T-helper 2 cell treated with Interferon-gamma antibody and Interleukin-4, amounts not matched to agents 100 ng/mL and 5 ng/mL, for 36 hours (primary cell): ENCODE data around the gene GON7. TPM values are rescaled to one million over a fixed set of nuclear protein-coding genes. Genes with fewer than 3 reads are reported as not detected.
"Not testable (repeated sequence)": the region's sequence is repeated elsewhere in the genome, so short reads cannot be mapped to it uniquely, and the experiment has no call there.

Experiments used
- intact Hi-C: fragments of 100-400 bp; cut with micrococcal nuclease; formaldehyde crosslinking; loops from one replicate; pipeline ENCODE4 v1.15.1; 2023
- total RNA-seq: library from RNA; stranded (reverse); gene quantifications from 2 replicates; pipeline ENCODE4 v1.2.3, GENCODE V29; 2022

GON7 gene
- total RNA-seq, 1 donor from 2014 or later = 16.2 TPM

DNA sequence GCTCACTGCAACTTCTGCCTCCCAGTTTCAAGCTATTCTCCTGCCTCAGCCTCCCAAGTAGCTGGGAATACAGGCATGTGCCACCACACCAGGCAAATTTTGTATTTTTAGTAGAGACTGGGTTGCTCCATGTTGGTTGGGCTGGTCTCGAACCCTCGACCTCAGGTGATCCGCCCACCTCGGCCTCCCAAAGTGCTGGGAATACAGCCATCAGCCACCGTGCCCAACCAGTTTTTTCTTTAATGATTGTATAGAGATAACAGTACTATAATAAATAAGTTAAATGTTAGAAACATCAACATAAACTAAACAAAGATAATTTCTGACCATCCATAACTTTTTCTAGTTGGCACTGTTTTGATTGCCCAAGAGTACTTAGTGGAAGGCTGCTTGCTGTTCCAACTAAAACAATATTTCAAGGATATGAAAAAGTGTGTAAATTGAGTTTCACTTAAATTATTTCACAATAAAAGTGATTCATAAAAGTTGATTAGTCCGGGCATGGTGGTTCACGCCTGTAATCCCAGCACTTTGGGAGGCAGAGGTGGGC, 5.6 kb downstream of the GON7 start:
- intact Hi-C loops = no loop called here

DNA sequence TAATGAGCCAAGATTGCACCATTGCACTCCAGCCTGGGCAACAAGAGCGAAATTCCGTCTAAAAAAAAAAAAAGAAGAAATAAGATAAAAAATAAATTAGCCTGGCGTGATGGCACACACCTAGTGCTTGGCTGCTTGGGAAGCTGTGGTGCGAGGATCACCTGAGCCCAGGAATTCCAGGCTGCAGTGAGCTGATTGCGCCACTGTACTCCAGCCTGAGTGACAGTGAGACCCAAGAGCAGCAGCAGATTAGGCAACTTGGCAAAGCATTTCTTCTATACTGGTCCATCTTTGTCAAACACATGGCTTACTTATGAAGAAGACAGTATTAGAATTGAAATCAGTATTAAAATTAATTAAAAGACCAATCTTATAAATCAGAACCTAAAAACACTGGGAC, 6.3 kb downstream of the GON7 start:
- intact Hi-C loops = no loop called here

DNA sequence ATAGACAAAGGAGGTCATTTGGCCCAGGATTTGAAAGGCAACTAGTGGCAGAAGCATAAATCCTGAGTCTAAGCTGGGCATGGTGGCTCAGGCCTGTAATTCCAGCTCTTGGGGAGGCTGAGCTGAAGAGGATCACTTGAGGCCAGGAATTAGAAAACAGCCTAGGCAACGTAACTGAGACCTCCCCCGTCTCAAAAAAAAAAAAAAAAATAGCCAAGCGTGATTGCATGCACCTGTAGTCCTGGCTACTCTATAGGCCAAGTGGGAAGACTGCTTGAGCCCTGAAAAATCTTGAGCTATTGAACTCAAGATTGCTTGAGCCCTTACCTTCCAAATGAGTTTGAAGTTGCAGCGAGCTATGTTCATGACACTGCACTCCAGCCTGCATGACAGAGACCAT, 7.8 kb downstream of the GON7 start:
- intact Hi-C loops = no loop called here

DNA sequence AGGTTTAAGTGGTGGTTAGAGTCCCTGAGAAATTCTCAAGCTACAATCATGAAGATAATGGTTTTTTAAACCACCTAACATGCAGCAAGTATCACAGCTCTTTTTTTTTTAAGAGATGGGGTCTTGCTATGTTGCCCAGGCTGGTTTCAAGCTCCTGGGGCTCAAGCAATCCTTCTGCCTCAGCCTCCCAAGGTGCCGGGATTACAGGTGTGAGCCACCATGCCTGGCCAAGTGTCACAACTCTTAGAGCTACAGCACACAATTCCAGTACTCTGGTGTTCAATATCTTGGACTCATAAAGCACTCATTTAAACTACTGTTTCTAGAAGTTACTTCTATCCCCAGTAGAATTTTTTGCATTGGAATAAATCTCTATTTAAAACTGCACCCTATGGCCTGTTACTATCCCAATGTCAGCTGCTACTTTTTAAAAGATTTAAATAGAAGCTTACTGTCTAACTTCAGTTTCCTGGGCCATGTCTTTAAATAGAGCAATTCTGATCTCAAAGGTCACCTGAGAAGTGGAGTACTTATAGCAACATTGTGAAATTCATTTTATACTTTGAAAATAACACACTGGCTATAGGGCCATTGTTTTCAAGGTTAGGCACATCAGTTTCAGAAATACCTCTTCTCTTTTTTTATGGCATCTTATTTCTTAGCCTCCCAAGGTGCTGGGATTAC, 11.4 kb downstream of the GON7 start:
- intact Hi-C loops = no loop called here

DNA sequence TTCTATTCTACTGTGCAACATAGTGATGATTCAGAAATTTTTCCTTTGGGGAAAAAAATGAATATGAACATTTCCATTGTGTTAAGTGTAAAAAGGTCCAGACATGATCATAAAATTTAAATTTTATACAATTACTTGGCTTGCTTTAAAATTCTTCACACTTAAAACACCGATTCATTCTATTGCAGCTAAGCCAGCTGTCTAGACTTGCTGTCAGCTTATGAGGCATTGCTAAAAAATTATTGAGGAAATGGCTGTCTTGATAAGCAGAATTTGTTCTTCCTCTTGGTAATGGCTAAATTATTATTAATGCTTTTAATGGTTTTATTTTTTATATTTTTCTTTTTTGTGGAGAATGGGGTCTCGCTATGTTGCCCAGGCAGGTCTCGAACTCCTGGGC, 19.9 kb downstream of the GON7 start:
- intact Hi-C loops = no loop called here

DNA sequence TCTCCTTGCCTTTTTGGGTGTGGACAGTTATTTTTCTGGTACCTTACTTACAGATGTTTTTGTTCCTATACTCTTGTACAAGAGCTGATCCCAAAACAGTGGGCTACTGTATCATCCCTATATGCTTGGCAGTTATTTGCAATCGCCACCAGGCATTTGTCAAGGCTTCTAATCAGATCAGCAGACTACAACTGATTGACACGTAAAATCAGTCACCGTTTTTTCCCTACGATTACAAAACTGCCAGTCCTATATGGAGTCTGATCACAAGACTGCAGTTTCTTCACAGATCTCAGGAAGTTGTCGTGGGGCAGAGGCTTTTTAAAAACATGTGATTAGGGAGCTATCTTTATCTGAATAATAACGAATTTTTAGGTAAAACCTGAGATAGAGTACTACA, 20.4 kb downstream of the GON7 start:
- intact Hi-C loops = no loop called here

DNA sequence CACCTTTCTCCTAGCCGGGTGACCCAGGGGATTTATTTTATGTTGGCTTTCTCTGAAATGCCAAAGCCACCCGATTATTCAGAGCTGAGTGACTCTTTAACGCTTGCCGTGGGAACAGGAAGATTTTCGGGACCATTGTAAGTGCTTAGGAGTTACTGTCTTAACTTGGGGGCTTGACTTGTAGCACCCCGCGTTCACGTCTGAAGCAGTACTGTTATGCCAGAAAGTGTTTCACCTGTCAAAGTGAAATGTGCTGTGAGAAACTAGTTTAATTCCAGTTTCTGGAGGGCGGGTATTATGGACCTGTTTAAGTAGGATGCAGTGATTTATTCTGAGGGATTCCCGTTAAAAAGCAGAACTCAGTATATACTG, 21.5 kb downstream of the GON7 start:
- intact Hi-C loops = loop anchor here (1.0 to 2.0 kb wide), 2 partner anchors 70 to 391 kb away; partner anchors contain the start of genes GOLGA5 and ITPK1

DNA sequence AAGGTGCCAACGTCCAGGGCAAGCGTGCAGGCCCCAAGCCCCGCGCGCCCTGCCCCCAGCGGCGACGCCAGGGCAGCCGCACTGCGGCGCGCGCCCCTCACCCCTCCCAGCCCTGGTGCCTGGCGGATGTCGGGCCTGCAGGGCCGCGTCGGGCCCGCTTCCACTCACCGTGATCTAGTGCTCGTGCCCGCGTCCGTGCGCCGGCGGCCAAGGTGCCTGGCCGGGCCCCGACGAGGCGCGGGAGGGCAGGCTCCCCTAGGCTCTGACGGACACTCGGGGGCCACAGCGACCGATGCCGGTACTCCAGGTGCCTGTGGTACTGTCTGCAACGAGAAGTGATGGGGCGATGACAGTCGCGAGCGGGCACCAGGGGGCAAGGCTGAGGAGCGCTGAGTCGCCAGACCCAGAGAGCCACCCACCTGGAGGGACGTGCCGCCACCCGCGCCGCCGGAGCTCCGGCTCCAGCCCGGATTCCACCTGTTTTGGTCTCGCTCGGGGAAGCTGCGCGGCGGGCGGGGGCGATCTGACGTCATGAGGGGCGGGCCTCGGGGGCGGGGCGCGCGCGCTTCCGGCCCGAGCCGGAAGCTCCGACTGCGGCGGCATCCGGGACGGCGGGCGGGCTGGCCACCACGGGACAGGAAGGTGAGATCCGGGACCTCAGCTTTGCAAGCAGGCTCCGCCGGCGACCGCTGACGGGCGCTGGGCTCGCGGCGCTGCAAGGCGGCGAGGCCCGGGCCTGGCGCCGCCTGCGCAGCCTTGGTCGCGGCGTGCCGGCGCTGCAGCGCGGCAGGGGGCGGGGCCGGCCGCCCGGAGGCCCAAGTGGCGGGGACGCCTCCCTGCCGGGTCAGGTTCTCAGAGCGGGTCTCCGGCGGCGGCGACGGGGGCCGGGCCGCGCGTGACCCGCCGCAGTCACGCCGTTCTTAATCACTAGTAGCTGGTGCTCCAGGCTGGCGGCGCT, 22.2 kb downstream of the GON7 start, which contains the start of the genes LYSET and MOAP1:
TSS of gene LYSET (plus strand) at position 927 of the 958 bp plus-strand sequence. CDS start 89 bp downstream, outside the sequence.
TSS of gene MOAP1 (minus strand) at position 507 of the 958 bp plus-strand sequence. CDS start 655 bp downstream, outside the sequence.
- intact Hi-C loops = loop anchor here (1.0 to 2.0 kb wide), 4 partner anchors 23 to 390 kb away; partner anchors contain the start of genes BTBD7, GOLGA5, GON7 and ITPK1

DNA sequence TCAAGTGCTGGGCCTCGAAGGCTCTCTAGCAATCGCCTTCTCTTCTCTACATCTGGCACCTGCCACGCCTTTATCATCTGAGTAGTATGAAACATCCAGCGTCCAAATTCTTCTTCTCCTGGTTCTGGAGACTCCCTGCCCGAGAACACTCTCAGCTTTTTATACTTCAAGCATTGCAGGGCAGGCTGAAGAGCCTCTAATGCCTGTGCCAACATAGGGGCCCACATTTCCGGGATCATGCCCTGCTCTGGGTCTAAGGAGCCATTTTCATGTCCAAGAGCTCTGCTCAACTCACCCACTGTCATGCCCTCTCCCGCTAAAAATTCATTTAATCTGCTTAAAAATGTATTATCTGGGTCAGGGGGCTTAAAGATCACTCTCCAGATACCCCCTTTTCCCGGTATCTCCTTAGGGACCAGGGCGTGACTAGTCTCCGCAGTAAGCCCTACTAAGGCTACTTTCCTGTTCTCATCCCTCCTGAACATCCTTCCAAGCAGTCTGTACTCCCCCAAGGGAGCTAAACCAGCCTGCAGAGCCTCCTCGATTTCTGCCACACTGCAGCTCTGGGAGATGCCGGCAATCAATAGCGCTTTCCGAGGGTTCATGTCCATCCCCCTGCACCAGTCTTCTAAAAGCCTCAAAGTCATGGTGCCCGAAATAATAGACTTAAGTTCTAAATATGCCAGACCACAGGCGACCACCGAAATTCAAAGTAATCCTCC, 23.1 kb downstream of the GON7 start:
- intact Hi-C loops = loop anchor here (1.0 to 2.0 kb wide), 3 partner anchors 24 to 389 kb away; partner anchors contain the start of genes BTBD7, GOLGA5, GON7 and UBR7

DNA sequence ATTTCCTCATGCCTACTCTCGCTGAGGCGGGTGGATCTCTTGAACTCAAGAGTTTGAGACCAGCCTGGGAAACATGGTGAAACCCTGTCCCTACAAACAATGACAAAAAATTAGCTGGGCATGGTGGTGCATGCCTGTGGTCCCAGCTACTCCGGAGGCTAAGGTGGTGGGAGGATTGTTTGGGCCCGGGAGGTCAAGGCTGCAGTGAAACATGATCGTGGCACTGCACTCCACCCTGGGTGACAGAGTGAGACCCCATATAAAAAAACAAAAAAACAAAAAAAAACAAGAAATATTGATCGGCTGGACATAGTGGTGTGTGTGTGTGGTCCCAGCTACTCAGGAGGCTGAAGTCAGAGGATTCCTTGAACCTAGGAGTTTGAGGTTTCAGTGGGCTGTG, 31.4 kb downstream of the GON7 start:
- intact Hi-C loops = no loop called here

DNA sequence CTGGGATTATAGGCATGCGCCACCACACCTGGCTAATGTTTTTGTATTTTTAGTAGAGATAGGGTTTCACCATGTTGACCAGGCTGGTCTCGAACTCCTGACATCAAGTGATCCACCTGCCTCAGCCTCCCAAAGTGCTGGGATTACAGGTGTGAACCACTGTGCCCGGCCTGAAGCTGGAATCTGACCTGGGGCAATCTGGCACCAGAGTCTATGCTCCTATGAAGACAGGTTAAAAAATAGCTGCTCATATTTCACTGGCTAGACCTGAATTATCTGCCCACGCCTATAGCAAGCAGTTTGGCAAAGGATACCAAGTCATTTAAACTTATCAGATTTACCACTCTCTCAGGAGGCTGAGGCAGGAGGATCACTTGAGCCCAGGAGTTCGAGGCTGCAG, 32.1 kb downstream of the GON7 start:
- intact Hi-C loops = not testable (repeated sequence)

DNA sequence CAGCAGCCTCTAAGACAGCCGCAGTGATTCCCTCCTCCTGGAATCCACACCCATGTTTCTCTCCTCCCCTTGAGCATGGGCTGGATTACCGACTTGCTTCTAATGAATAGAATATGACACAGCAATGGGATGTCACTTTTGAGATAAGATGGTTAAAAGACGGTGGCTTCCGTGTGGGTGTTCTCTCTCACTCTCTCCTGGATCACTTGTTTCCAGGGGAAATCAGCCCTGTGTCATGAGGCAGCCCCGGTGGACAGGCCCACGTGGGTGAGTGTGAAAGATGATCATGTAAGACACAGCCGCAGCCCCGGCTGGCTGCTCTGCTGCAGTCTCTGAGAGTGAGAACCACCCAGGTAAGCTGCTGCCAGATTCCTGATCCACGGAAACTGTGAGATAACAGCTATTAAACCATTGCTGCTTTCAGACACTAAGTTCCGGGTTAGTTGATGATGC, 32.9 kb downstream of the GON7 start:
- intact Hi-C loops = no loop called here

DNA sequence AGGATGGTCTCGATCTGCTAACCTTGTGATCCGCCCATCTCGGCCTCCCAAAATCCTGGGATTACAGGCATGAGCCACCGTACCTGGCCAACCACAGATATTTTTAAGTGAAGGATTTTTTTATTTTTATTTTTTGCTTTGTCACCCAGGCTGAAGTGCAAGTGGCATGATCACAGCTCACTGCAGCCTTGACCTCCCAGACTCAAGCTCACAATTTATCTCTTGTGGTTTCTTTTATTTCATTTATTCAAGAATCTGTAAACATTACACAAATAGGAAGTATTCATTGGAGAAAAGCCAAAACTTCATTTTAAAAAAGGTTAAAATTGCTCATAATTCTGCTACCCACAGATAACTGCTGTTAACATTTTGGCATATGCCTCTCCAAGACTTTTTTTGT, 35.5 kb downstream of the GON7 start:
- intact Hi-C loops = no loop called here

DNA sequence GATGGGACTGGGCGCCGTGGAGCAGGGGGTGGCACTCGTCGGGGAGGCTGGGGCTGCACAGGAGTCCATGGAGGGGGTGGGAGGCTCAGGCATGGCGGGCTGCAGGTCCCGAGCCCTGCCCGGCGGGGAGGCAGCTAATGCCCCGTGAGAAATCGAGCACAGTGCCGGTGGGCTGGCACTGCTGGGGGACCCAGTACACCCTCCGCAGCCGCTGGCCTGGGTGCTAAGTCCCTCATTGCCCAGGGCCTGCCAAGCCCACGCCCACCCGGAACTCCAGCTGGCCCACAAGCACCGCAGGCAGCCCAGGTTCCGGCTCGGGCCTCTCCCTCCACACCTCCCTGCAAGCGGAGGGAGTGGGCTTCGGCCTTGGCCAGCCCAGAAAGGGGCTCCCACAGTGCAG, 36.7 kb downstream of the GON7 start:
- intact Hi-C loops = not testable (repeated sequence)

DNA sequence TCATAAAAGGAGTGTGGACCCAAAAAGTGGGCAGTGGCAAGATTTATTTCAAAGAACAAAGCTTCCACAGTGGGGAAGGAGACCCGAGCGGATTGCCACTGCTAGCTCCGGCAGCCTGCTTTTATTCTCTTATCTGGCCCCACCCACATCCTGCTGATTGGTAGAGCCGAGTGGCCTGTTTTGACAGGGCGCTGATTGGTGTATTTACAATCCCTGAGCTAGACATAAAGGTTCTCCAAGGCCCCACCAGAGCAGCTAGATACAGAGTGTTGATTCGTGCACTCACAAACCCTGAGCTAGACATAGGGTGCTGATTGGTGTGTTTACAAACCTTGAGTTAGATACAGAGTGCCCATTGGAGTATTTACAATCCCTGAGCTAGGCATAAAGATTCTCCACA, 37.2 kb downstream of the GON7 start:
- intact Hi-C loops = not testable (repeated sequence)

DNA sequence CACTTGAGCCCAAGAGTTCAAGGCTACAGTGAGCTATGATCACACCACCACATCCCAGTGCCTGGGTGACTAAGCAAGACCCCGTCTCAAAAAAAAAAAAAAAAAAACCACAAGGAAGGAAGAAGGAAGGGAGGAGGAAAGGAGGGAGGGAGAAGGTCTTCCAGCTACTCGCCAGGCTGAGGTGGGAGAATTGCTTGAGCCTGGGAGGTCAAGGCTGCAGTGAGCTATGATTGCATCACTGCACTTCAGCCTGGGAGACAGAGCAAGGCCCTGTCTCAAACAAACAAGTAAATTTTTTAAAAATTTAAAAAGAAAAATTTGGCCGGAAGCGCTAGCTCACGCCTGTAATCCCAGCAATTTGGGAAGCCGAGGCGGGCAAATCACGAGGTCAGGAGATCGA, 38.3 kb downstream of the GON7 start:
- intact Hi-C loops = not testable (repeated sequence)

DNA sequence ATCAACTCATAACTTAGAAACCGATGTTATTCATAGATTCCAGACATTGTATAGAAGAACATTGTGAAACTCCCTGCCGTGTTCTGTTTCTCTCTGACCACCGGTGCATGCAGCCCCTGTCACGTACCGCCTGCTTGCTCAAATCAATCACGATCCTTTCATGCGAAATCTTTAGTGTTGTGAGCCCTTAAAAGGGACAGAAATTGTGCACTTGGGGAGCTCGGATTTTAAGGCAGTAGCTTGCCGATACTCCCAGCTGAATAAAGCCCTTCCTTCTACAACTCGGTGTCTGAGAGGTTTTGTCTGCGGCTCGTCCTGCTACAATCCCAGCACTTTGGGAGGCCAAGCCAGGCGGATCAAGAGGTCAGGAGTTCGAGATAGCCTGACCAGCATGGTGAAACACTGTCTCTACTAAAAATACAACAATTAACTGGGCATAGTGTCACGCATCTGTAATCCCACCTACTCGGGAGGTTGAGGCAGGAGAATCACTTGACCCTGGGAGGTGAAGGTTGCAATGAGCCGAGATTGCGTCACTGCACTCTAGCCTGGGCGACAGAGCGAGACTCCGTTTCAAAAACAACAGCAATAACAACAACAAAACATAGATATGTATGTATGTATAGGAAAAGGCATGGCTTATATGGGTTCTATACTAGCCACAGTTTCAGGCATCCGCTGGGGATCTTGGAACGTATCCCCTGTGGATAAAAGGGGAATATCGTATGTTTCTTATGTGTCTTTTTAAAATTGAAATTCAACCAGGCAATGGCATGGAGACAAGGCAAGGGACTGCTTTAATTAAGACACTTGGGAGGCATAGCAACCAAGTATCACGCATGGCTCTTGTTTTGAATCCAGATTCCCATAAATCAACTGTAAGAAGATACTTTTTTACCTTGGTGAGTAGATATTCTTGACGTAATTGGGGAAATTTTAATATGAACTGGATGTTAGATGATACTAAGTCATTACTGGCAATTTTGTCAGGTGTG, 41.3 kb downstream of the GON7 start:
- intact Hi-C loops = not testable (repeated sequence)

DNA sequence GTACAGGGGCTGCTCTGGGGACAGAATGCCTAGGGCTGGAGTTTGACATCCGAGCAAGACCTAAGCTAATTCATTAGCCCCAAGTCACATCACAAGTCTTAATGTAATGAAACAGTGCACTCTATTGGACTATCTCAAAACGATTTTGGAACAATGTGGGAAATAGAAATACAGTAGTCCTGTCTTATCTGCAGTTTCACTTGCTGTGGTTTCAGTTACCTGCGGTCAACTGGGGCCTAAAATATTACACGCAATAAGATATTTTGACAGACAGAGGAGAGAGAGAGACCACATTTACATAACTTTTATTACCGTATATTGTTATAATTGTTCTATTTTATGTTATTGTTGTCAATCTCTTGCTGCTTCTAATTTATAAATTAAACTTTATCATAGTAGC, 43.3 kb downstream of the GON7 start:
- intact Hi-C loops = no loop called here

DNA sequence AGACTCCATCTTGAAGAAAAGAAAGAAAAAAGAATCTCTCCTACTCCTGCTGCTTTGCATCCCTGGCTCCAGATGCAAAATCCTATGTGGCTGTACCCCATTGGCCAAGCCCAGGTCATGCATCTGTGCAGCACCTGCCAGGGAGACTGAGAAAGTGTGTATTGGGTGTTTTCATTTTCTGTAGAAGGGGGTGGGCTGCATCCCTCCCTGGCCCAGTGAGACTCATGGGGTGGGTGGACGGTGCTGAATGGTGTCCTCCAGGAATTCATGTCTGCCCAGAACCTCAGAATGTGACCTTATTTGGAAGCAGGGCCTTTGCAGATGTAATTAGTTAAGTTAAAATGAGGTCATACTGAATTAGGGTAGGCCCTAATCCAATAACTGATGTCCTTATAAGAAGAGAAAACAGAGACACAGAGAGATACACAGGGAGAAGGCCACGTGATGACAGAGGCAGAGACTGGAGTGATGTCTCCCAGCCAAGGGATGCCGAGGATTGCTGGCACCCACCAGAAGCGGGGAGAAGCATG, 45.4 kb downstream of the GON7 start:
- intact Hi-C loops = no loop called here
